ENCODE results near the gene PCED1A.
A peak's percentile ranks its signal among the peaks of the same experiment; 100 is the strongest.

The PCED1A gene

DNA sequence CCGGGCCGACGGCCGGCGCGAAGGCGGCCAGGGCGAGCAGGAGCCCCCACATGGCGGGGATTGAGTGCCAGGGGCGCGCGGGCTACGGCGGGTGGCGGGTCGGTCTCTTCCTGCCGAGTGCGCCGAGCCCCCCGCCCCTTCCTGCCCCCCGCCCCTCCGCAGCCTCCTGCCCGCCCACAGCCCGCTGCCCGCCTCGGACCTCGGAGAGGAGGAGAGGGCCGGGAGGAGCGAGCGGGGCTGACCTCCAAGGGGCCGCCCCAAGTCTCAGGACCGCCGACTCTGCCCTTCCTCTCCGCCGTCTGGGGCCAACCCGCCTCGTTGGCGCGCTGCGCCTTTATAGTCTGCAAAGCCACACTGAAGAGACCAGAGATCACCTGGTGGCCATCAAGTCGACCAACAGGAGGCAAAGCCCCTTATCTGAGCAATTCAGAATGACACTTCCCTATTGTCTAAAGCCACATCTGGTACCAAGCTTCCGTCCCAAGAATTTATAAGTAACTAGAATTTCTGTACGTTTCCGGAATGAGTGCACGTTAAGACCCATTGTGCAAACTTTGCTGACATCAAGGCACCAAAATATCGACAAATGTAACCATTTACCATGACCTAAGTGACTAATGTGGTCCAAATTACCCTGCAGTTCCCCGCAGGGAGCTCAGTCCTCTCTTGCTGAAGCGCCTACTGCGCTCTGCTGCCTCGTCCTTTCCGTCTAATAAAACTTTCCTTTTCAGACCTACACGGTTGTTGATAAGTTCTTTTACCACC is 39.8 kb downstream of the PCED1A start, which contains the start of gene CPXM1:
TSS of gene CPXM1 (minus strand) at position 107 of the 765 bp plus-strand sequence. CDS start at position 52, 55 bp downstream.
- H3K9me3 ChIP-seq (ENCODE audit: insufficient read depth, low read depth, low read length): no peaks in the 10 kb centered on the region
- H3K9ac ChIP-seq (ENCODE audit: low read depth, low read length): peak within 1 kb of the TSS; percentile 82
- peaks cover 54% of the 10 kb centered on the region for H3K27me3 ChIP-seq (ENCODE audit: insufficient read depth, low read length)
- H3K4me1 ChIP-seq (ENCODE audit: insufficient read depth, low read length): peaks cover 13% of the 10 kb centered on the region
- whole genome bisulfite sequencing: under 1% methylated on average over 47 of the region's 52 CpGs
- peaks cover 29% of the 10 kb centered on the region for H3K36me3 ChIP-seq (ENCODE audit: insufficient read depth, low read length)
- peak within 1 kb of the TSS; percentile 2; the same call in 1 of the 2 replicates for H3K27ac ChIP-seq (ENCODE audit: low read depth, low read length)
- peak within 1 kb of the TSS; percentile 88 for H3K4me3 ChIP-seq (ENCODE audit: low read length)

GRCh38 chr20:2799688-2800520 is 40.6 kb downstream of the PCED1A start:
- Histone ChIP-seq H3K27ac (ENCODE audit: low read depth, low read length) (peak overlapping the region; percentile 2; the same call in 1 of the 2 replicates), H3K9ac (ENCODE audit: low read depth, low read length) (peak overlapping the region; percentile 82), H3K4me3 (ENCODE audit: low read length) (peak overlapping the region; percentile 88), H3K36me3 (ENCODE audit: insufficient read depth, low read length) (peaks cover 37% of the 10 kb centered on the region), H3K27me3 (ENCODE audit: insufficient read depth, low read length) (peaks cover 46% of the 10 kb centered on the region), H3K9me3 (ENCODE audit: insufficient read depth, low read depth, low read length) (no peaks in the 10 kb centered on the region), H3K4me1 (ENCODE audit: insufficient read depth, low read length) (peaks cover 13% of the 10 kb centered on the region; the same call in 1 of the 2 replicates)
- 1% methylated on average over 61 of the region's 61 CpGs for WGBS

DNA sequence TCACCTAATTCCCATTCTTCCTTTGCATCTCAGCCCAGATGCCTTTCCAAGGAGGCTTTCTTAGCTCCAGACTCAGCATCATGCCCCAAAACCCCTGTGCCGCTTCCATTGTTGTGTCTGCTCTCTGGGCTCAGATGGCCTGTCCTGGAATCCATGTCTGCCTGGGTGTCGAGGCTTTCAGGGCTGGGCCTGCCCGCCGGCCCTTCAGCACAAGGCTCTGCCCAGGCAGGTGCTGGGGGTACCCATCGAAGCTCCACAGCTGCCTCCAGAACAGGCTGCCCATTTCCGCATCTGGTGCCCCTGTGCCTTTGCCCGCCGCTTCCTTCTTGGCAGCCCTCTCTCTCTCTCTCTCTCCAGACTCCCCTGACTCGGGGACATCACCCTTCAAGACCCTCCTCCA is 41.2 kb downstream of the PCED1A start:
- H3K9ac ChIP-seq (ENCODE audit: low read depth, low read length): peak overlapping the region; percentile 82

DNA sequence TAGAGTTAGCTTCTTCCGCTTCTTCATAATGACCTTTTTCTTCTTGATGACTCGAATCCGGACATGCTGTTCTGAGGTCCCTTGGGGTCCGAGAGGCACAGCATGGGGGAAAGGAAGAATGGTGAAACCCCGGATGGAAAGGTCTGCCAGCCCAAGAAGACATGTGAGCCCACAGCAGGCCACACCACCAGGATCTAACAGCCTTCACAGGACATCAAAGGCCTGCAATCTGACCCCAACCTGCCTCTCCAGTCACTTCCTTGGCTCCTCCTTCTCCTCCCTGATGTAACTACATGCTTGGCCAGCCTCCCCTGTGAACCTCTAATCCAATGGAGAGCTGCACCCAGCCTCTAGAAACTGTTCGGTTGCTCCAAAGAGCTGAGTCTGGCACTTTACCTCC is 41.6 kb downstream of the PCED1A start:
- H3K4me1 ChIP-seq (ENCODE audit: insufficient read depth, low read length): peaks cover 13% of the 10 kb centered on the region; the same call in 1 of the 2 replicates
- peaks cover 48% of the 10 kb centered on the region for H3K36me3 ChIP-seq (ENCODE audit: insufficient read depth, low read length)
- H3K9me3 ChIP-seq (ENCODE audit: insufficient read depth, low read depth, low read length): no peaks in the 10 kb centered on the region
- peak overlapping the region; percentile 82; the same call in 1 of the 2 replicates for H3K9ac ChIP-seq (ENCODE audit: low read depth, low read length)
- no peak overlapping the region for H3K27ac ChIP-seq (ENCODE audit: low read depth, low read length)
- peak overlapping the region; percentile 88 for H3K4me3 ChIP-seq (ENCODE audit: low read length)
- H3K27me3 ChIP-seq (ENCODE audit: insufficient read depth, low read length): peaks cover 35% of the 10 kb centered on the region
- WGBS: 58% methylated on average over 6 of the region's 6 CpGs

More for the DNA sequence above, 41.2 kb downstream of the PCED1A start:
- peaks cover 40% of the 10 kb centered on the region for H3K27me3 ChIP-seq (ENCODE audit: insufficient read depth, low read length)
- peaks cover 13% of the 10 kb centered on the region; the same call in 1 of the 2 replicates for H3K4me1 ChIP-seq (ENCODE audit: insufficient read depth, low read length)
- H3K36me3 ChIP-seq (ENCODE audit: insufficient read depth, low read length): peaks cover 43% of the 10 kb centered on the region
- peak overlapping the region; percentile 88 for H3K4me3 ChIP-seq (ENCODE audit: low read length)
- no peaks in the 10 kb centered on the region for H3K9me3 ChIP-seq (ENCODE audit: insufficient read depth, low read depth, low read length)
- H3K27ac ChIP-seq (ENCODE audit: low read depth, low read length): 0 out of 2 replicates have a peak overlapping the region, but pooled peaks have one; percentile 2
- 40% methylated on average over 9 of the region's 9 CpGs for WGBS

- no peak overlapping the region for H3K9ac ChIP-seq (ENCODE audit: low read depth, low read length)
- peaks cover 51% of the 10 kb centered on the region for H3K36me3 ChIP-seq (ENCODE audit: insufficient read depth, low read length)
- H3K27ac ChIP-seq (ENCODE audit: low read depth, low read length): no peak overlapping the region
- H3K9me3 ChIP-seq (ENCODE audit: insufficient read depth, low read depth, low read length): no peaks in the 10 kb centered on the region
- 90% methylated on average over 19 of the region's 19 CpGs for WGBS
- H3K27me3 ChIP-seq (ENCODE audit: insufficient read depth, low read length): peaks cover 30% of the 10 kb centered on the region
- no peak overlapping the region for H3K4me3 ChIP-seq (ENCODE audit: low read length)
- H3K4me1 ChIP-seq (ENCODE audit: insufficient read depth, low read length): peaks cover 13% of the 10 kb centered on the region; the same call in 1 of the 2 replicates
Observed at GRCh38 chr20:2798095-2798805, 42.2 kb downstream of the PCED1A start.

DNA sequence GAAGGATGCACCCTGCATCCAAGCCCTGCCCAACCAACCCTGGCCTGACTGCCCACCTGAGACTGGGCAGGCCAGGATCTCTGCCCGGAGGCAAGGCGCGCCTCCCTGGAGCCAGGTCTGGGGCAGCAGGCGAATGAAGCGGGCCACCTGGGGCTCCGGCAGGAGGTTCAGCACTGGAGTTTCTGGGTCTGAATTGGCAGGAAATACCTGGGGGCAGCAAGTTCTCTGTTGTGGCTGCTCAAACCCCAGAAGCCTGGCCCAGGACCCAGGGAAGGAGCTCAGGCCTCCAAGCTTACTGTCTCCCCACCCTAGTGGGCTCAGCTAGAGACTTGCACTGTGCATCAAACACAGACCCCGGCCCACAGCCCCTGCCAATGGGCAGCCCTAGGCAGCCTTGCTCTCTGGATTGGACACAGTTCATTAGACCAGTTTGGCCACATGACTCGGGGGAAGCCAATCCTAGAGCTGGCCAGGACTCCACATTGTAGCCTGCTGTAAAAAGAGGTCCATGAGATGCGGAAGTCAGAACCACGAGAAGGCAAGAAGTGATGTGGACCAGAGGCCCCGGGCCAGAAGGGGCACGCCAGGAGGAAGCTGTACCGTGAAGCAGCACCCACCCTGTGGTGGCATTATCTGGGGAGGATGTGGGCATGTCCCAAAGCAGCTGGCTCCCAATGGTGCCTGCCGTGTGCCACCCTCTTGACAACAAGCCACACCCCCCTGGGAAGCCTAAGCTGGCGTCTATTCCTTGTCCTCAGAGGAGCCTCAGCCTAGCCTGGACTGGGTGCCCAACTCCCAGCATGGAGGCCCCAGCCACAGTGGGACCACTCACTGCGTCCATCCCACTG is 43.1 kb downstream of the PCED1A start:
- H3K27ac ChIP-seq (ENCODE audit: low read depth, low read length): no peak overlapping the region
- 87% methylated on average over 16 of the region's 16 CpGs for WGBS
- H3K9ac ChIP-seq (ENCODE audit: low read depth, low read length): no peak overlapping the region
- H3K4me3 ChIP-seq (ENCODE audit: low read length): no peak overlapping the region
- H3K4me1 ChIP-seq (ENCODE audit: insufficient read depth, low read length): peaks cover 13% of the 10 kb centered on the region; the same call in 1 of the 2 replicates
- peaks cover 21% of the 10 kb centered on the region for H3K27me3 ChIP-seq (ENCODE audit: insufficient read depth, low read length)
- no peaks in the 10 kb centered on the region for H3K9me3 ChIP-seq (ENCODE audit: insufficient read depth, low read depth, low read length)
- H3K36me3 ChIP-seq (ENCODE audit: insufficient read depth, low read length): peaks cover 51% of the 10 kb centered on the region

DNA sequence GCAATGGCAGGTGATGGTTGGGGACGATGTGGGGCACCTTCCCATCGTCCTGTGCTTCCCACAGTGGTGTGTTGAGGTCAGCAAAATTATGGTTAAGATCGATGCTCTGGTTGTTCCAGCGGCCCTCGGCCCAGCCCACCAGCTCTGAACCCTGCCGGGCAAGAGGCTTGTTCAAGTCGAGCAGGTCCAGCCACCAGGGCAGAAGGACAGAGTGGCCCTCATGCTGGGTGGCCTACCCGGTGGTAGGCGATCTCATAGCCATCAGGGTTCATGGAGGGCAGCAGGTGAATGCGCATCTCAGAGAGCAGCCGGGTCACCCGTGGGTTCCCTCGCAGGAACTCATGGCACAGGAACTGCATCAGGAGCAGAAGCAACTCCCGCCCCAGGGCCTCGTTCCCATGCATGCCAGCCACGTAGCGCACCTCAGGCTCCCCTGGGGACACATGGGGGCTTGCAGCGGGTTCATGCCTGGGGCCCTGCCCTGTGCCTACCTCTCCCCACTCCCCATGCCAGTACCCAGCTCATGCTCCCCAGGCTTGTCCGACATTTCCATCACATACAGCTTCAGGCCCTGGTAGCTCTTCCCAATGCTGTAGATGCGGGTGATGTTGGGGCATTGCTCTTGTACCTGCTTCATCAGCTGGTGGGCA is 44.3 kb downstream of the PCED1A start:
- Histone ChIP-seq H3K9ac (ENCODE audit: low read depth, low read length) (no peak overlapping the region), H3K27ac (ENCODE audit: low read depth, low read length) (no peak overlapping the region), H3K36me3 (ENCODE audit: insufficient read depth, low read length) (peaks cover 51% of the 10 kb centered on the region), H3K4me3 (ENCODE audit: low read length) (no peak overlapping the region), H3K27me3 (ENCODE audit: insufficient read depth, low read length) (peaks cover 8% of the 10 kb centered on the region), H3K9me3 (ENCODE audit: insufficient read depth, low read depth, low read length) (no peaks in the 10 kb centered on the region), H3K4me1 (ENCODE audit: insufficient read depth, low read length) (peaks cover 9% of the 10 kb centered on the region; the same call in 1 of the 2 replicates)
- WGBS: 95% methylated on average over 20 of the region's 20 CpGs

- Histone ChIP-seq H3K9ac (ENCODE audit: low read depth, low read length) (no peak overlapping the region), H3K4me1 (ENCODE audit: insufficient read depth, low read length) (peaks cover 8% of the 10 kb centered on the region; the same call in 1 of the 2 replicates), H3K9me3 (ENCODE audit: insufficient read depth, low read depth, low read length) (no peaks in the 10 kb centered on the region), H3K36me3 (ENCODE audit: insufficient read depth, low read length) (peaks cover 51% of the 10 kb centered on the region), H3K27me3 (ENCODE audit: insufficient read depth, low read length) (peaks cover 4% of the 10 kb centered on the region; the same call in 1 of the 2 replicates), H3K4me3 (ENCODE audit: low read length) (no peak overlapping the region), H3K27ac (ENCODE audit: low read depth, low read length) (no peak overlapping the region)
- 95% methylated on average over 24 of the region's 24 CpGs for WGBS
Observed at GRCh38 chr20:2795451-2795850, 45.0 kb downstream of the PCED1A start.

- H3K36me3 ChIP-seq (ENCODE audit: insufficient read depth, low read length): peaks cover 51% of the 10 kb centered on the region
Observed at GRCh38 chr20:2794866-2795447, 45.5 kb downstream of the PCED1A start.

More at GRCh38 chr20:2794866-2795447, 45.5 kb downstream of the PCED1A start:
- WGBS: 95% methylated on average over 11 of the region's 11 CpGs
- Histone ChIP-seq H3K27me3 (ENCODE audit: insufficient read depth, low read length) (peaks cover under 1% of the 10 kb centered on the region; the same call in 1 of the 2 replicates), H3K27ac (ENCODE audit: low read depth, low read length) (no peak overlapping the region), H3K9ac (ENCODE audit: low read depth, low read length) (no peak overlapping the region), H3K9me3 (ENCODE audit: insufficient read depth, low read depth, low read length) (no peaks in the 10 kb centered on the region), H3K4me1 (ENCODE audit: insufficient read depth, low read length) (peaks cover 8% of the 10 kb centered on the region; the same call in 1 of the 2 replicates), H3K4me3 (ENCODE audit: low read length) (no peak overlapping the region)
